HG02759 (cell line): ENCODE measurements around the gene PRPF39.
A peak's percentile ranks its signal among the peaks of the same experiment; 100 is the strongest.
"Not testable (repeated sequence)": the region's sequence is repeated elsewhere in the genome, so short reads cannot be mapped to it uniquely, and the experiment has no call there.

Source experiments
- ATAC-seq: cut with Tn5 transposase; IDR thresholded peaks from one replicate; pipeline ENCODE4 v1.9.1; 2021; ENCODE audit warnings: mild to moderate bottlenecking, moderate library complexity; ENCODE audit not compliant: unreplicated experiment

Gene PRPF39

GRCh38 chr14:45135156-45135555 is 51.2 kb downstream of the PRPF39 start:
- no peak for ATAC-seq

- ATAC-seq, result peak; percentile 39
Measured at GRCh38 chr14:45135659-45136395, 51.9 kb downstream of the PRPF39 start, which contains the start of gene FANCM. TSS of gene FANCM (plus strand) at chr14:45135930. CDS start at chr14:45136032, 102 bp downstream.

DNA sequence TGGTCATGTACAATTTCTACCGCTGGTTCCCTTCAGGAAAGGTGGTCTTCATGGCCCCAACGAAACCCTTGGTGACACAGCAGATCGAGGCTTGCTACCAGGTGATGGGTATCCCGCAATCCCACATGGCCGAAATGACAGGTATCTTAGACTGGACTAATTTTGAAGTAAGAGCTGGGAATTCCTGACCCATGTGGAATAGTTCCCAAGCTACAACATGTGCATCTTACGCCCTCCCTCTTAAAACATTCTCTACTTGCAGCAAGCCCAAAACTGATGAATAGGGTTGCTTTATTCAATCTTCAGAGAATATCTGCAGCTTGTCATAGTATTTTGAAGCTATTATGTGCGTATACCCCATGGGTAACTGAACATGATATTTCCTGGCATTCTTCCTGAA is 52.5 kb downstream of the PRPF39 start:
- ATAC-seq, result no peak

- ATAC-seq, result no peak
Measured at GRCh38 chr14:45140661-45141187, 56.8 kb downstream of the PRPF39 start.

DNA sequence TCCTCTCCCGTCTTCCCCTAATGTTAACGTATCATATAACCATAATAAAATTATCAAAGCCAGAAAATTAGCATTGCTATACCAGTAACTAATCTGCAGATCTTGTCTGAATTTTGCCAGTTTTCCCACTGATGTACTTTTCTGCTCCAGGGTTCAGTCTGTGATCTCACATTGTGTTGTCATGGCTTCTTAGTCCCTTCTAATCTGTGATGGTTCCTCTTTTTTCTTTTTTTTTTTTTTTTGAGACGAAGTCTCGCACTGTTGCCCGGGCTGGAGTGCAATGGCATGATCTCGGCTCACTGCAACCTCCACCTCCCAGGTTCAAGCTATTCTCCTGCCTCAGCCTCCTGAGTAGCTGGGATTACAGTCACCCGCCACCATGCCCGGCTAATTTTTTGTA is 58.2 kb downstream of the PRPF39 start:
- not testable (repeated sequence) for ATAC-seq

DNA sequence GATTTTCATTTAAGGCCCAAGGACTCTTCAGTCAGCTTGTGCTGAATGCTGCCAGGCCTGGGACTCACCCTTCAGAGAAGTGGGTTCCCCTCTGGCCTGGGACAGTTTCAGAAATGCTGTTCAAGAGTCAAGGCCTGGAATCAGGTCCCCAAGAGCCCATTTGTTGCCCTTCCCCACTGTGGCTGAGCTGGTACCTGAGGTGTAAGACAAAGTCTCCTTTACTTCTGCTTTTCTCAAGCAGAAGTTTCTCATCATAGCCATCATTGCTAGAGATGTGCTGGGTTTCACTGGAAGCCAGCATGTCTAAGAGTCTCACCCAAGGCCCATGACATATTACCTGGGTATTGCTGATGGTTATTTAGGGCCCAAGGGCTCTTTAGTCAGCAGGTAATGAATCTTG is 60.7 kb downstream of the PRPF39 start:
- ATAC-seq, result peak; percentile 57

DNA sequence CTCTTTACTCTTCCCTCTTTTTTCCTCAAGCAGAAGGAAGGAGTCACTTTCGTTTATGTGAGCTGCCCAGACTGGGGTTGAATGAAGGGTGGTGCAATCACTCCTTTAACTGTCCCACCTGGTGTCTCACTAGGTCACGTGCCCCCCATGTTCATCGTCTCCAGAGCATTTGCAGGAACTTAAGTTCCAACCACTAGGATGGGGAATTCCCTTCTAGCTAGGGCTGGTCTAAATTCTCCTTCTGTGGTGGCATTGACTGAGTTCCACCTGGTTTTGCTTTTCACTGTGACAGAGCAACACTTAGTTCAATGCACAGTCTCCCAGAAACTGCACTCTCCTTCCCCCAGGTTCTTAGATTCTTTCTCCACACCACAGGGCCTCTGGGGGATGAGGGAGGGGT is 61.3 kb downstream of the PRPF39 start:
- peak; percentile 63 for ATAC-seq

DNA sequence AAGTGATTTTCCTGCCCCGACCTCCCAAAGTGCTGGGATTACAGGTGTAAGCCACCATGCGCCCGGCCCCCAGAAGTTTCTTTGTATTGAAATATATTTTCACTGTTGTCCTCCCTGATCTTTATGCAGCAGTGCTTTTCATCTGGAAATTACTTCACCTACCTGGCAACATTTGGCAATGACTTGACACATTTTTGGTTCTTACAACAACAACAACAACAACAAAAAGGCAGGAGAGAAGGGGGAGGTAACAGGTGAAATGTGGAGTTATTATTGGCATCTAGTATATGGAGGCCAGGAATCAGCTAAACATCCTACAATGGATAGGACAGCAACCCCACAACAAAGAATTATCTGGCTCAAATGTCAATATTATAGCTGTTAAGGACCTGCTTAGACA is 65.7 kb downstream of the PRPF39 start:
- ATAC-seq, result no peak

DNA sequence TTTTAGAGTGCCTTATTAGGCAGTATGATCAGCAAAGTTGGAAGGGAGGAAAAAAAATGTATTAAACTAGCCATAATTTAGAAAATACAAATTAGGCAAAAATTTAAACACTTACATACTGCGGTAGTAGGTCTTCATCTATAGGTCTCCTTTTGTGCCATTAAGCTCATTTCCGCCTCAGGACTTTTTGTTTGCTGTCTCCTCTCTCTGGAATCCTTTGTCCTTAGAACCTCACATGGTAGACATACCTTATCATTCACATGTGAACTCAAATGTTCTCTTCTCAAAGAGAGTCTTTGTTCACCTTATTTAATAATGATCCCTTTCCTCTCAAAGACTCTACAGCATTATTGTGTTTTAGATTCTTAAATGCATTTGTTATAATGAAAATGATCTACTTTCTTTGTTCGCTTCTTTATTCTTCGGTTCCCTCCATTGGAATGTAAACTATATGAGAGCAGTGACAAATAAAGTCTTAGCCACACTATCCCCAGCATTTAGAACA is 66.5 kb downstream of the PRPF39 start:
- no peak for ATAC-seq

- ATAC-seq, result no peak
Measured at GRCh38 chr14:45156067-45156466, 72.2 kb downstream of the PRPF39 start.
